ENCODE measurements around the gene ST6GAL1.

ST6GAL1 gene

DNA sequence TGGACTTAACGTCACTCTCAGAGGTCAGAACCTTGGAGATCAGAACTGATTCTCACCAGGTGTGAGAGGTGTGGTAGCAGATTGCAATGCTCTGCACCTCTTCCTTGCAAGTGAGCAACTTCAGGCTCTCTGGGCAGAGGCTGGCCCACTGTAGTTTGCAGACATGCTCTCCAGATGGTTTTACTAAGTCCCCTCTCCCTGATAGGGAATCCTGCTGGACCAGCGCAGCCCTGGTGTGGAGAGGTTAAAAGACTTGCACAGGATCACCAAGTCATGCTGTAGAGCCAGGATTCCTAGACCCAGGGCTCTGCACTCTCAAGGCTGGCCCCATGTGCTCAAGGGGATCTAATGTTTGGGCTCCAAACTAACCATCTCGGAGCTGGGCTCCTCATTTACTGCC lies 146.8 kb downstream of the ST6GAL1 start:
- no peaks in the 10 kb centered on the region for H3K4me1 Mint-ChIP-seq (ENCODE audit: low read depth)
- H3K9me3 Mint-ChIP-seq: no peaks in the 10 kb centered on the region
- peak overlapping the region; percentile 57 for H3K27ac Mint-ChIP-seq
- peaks cover 61% of the 10 kb centered on the region for H3K36me3 Mint-ChIP-seq (ENCODE audit: low read depth)
- no peak overlapping the region for H3K4me3 Mint-ChIP-seq
- H3K27me3 Mint-ChIP-seq: no peaks in the 10 kb centered on the region

DNA sequence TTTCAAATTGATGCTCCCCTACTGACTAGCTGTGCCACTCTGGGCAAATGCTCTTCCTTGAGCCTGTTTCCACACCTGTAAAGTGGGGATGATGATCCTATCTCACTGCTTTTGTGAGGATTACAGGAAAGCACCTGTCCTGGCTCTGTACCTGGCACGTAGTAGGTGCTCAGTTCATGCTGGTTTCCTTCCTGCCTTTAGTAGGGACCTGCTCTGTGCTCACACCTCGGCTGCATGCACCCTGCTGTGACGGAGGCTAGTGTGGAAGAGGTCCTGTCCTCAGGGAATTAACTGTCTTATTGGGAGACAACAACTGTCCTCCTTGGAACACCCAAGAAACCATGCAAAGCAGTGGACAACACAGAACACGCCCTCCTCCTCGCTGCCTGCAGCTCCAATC lies 147.2 kb downstream of the ST6GAL1 start:
- no peaks in the 10 kb centered on the region for H3K4me1 Mint-ChIP-seq (ENCODE audit: low read depth)
- no peaks in the 10 kb centered on the region for H3K9me3 Mint-ChIP-seq
- H3K36me3 Mint-ChIP-seq (ENCODE audit: low read depth): peaks cover 56% of the 10 kb centered on the region
- H3K4me3 Mint-ChIP-seq: no peak overlapping the region
- H3K27me3 Mint-ChIP-seq: no peaks in the 10 kb centered on the region
- H3K27ac Mint-ChIP-seq: peak overlapping the region; percentile 26

DNA sequence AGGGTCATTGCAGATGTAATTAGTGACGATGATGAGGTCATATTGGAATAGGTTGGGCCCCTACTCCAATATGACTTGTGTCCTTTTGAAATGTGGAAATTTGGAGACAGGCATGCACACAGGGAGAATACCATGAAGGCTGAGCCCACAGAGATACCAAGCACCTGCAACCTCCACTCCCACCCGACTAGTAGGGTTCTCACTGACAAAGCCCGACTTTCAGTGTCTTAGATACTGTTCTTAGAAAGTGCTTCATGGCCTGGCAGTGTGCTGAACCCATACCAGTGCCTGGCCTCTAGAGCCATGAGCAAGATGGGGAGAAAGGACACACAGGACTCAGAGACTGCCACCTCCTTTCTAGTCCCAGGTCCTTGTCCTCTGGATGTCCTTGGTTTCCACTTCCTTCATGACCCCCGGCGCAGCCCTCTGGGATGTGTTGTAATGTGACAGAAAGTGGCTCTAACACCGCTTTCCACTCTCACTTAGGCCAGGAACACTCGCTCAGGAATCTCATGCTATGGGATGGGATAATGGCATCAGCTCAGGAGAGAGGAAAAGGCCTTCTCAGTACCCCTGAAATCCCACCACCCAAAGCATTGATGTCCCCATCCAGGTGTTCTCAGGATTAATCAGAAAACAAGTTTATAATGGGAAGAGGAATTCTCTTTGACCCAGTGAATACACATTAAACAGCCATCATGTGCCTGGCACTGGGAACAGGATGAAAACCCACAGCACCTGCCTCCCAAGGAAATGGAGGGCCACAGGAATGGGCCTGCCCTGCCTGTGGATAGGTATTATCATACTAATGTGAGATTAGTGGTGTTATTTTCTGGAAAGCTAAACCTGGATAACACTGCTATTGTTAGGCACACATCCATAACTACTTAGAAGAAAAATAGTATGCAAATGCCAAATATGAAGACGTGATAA lies 149.0 kb downstream of the ST6GAL1 start:
- Mint-ChIP-seq H3K9me3 (no peaks in the 10 kb centered on the region), H3K4me3 (no peak overlapping the region), H3K27me3 (no peaks in the 10 kb centered on the region), H3K4me1 (ENCODE audit: low read depth) (peaks cover 1% of the 10 kb centered on the region), H3K27ac (peak overlapping the region; percentile 46), H3K36me3 (ENCODE audit: low read depth) (peaks cover 38% of the 10 kb centered on the region)

DNA sequence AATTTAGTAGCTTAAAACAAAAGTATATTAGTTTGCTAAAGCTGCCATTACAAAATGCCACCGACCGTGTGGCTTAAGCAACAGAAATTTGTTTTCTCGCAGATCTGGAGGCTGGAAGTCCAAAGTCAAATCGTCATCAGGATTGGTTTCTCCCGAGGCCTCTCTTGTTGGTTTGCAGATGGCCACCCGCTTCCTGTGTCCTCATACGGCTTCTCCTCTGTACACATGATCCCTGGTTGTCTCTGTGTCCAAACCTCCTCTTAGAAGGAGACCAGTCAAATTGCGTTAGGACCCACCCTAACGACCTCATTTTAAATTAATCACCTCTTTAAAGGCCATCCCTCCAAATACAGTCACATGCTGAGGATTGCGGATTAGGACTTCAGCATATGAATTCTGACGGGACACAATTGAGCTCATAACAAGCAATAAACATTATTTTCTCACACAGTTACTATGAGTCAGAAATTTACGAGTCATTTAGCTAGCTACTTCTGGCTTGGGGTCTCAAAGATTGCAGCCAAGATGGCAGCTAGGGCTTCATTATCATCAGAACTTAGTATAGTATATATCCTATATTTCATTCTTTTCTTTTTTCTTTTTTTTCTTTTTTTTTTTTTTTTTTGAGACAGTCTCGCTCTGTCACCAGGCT lies 150.6 kb downstream of the ST6GAL1 start:
- H3K36me3 Mint-ChIP-seq (ENCODE audit: low read depth): peaks cover 23% of the 10 kb centered on the region
- H3K4me3 Mint-ChIP-seq: no peak overlapping the region
- no peak overlapping the region for H3K27ac Mint-ChIP-seq
- no peaks in the 10 kb centered on the region for H3K27me3 Mint-ChIP-seq
- no peaks in the 10 kb centered on the region for H3K9me3 Mint-ChIP-seq
- H3K4me1 Mint-ChIP-seq (ENCODE audit: low read depth): peaks cover 10% of the 10 kb centered on the region

DNA sequence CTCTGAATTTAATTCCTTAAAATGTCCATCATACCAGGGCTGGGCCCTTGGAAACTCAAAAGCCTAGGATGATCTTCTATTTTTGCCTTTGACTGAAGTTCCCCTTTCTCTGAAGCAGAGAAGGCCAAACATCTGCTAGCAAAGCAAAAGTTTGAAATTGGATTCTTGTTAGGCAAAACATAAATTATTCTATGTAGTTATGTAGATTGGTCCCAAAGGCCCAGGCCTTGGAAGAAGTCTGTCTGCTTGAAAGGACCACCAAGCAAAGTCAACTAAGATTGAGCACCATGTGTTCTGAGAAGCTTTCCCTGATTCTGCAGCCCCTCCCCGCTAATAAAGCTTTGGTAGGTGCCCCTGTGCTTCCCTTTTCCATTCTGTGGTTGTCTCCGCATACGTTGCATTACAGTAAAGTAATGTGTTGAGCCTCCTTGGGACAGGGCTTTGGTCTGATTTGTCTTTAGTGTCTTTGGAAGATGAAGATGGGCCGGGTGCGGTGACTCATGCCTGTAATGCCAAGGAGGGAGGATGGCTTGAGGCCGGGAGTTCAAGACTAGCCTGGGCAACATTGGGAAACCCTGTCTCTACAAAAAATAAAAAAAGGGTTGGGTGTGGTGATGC lies 152.5 kb downstream of the ST6GAL1 start:
- peaks cover 16% of the 10 kb centered on the region for H3K36me3 Mint-ChIP-seq (ENCODE audit: low read depth)
- no peak overlapping the region for H3K4me3 Mint-ChIP-seq
- no peak overlapping the region for H3K27ac Mint-ChIP-seq
- peaks cover 10% of the 10 kb centered on the region for H3K4me1 Mint-ChIP-seq (ENCODE audit: low read depth)
- no peaks in the 10 kb centered on the region for H3K27me3 Mint-ChIP-seq
- H3K9me3 Mint-ChIP-seq: no peaks in the 10 kb centered on the region

DNA sequence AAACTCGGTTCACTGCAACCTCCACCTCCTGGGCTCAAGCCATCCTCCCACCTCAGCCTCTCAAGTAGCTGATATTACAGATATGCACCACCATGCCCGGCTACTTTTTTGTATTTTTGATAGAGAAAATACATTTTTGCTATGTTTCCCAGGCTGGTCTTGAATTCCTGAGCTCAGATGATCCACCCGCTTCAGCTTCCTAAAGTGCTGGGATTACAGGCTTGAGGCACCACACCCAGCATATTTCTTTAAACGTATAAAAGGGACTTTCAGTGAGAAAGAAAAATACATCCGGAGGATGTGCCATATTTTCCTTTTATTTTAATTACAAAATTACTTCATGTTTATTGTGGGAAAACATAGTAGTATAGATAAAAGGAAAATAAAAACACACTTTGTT lies 153.8 kb downstream of the ST6GAL1 start:
- peaks cover 9% of the 10 kb centered on the region for H3K9me3 Mint-ChIP-seq
- no peak overlapping the region for H3K4me3 Mint-ChIP-seq
- H3K4me1 Mint-ChIP-seq (ENCODE audit: low read depth): peaks cover 10% of the 10 kb centered on the region
- no peak overlapping the region for H3K27ac Mint-ChIP-seq
- no peaks in the 10 kb centered on the region for H3K27me3 Mint-ChIP-seq
- H3K36me3 Mint-ChIP-seq (ENCODE audit: low read depth): peaks cover 9% of the 10 kb centered on the region

DNA sequence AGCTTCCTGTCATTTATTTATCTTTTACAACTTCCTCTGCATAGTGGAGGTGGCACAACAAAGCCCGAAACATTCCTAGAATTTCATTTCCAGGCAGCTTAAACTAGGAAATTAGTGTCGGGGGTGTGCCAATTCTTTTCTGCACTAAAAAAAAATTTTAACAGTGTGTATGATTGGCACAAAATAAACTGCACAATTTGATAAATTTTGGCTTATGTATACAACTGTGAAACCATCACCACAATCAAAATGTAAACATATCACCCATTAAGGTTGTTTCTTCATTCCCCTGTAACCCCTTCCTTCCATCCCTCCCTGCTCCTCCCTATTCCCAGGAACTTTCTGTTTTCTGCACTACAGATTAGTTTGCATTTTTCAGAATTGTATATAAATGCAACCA lies 154.3 kb downstream of the ST6GAL1 start:
- peaks cover 10% of the 10 kb centered on the region for H3K4me1 Mint-ChIP-seq (ENCODE audit: low read depth)
- H3K9me3 Mint-ChIP-seq: peaks cover 13% of the 10 kb centered on the region
- no peaks in the 10 kb centered on the region for H3K27me3 Mint-ChIP-seq
- H3K27ac Mint-ChIP-seq: no peak overlapping the region
- H3K36me3 Mint-ChIP-seq (ENCODE audit: low read depth): peaks cover 9% of the 10 kb centered on the region
- no peak overlapping the region for H3K4me3 Mint-ChIP-seq

DNA sequence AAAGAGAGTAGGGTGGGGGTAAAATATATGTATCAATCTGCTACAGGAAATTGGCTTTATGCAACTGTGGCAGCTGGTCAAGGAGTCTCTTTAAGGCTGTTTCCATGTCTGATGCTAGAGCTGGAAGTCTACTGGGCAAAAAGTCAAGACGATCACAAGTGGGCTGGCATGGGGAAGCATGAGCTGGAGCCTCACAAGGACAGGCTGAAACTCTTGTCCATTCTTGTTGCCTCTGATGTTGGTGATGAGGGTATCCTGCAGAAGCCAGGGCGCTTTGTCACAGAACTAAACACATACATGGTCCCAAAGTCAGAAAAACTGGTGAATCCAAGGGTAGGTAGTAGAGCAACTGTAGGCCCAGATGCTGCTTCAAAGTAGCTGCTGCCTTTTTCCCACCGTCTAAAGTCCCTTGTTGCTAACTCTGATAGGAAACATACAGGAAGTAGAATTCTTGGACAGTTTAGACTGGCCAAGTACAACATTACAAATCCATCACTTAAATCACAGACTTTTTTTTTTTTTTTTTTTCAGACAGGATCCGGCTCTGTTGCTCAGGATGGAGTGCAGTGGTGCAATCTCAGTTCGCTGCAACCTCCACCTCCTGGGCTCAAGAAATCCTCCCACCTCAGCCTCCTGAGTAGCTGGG lies 154.8 kb downstream of the ST6GAL1 start:
- Mint-ChIP-seq H3K4me3 (no peak overlapping the region), H3K27me3 (no peaks in the 10 kb centered on the region), H3K4me1 (ENCODE audit: low read depth) (peaks cover 10% of the 10 kb centered on the region), H3K27ac (no peak overlapping the region), H3K36me3 (ENCODE audit: low read depth) (peaks cover 9% of the 10 kb centered on the region), H3K9me3 (peaks cover 13% of the 10 kb centered on the region)

DNA sequence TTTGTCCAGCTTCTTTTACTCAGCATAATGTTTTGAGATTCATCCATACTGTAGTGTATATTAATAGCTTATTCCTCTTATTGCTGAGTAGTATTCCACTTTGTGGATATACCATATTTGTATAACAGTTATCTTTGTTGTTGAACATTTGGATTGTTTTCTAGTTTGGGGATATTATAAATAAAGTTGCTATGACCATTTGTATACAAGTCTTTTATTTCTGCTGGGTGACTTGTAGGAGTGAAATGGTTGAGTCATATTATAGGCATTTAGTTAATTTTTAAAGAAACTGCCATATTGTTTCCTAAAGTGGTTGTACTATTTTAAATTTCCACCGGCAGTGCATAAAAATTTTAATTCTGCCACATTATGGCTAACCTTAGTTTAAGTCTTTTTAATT lies 155.6 kb downstream of the ST6GAL1 start:
- Mint-ChIP-seq H3K9me3 (peaks cover 13% of the 10 kb centered on the region), H3K27me3 (no peaks in the 10 kb centered on the region), H3K4me1 (ENCODE audit: low read depth) (peaks cover 10% of the 10 kb centered on the region), H3K36me3 (ENCODE audit: low read depth) (peaks cover 9% of the 10 kb centered on the region), H3K27ac (no peak overlapping the region), H3K4me3 (no peak overlapping the region)

DNA sequence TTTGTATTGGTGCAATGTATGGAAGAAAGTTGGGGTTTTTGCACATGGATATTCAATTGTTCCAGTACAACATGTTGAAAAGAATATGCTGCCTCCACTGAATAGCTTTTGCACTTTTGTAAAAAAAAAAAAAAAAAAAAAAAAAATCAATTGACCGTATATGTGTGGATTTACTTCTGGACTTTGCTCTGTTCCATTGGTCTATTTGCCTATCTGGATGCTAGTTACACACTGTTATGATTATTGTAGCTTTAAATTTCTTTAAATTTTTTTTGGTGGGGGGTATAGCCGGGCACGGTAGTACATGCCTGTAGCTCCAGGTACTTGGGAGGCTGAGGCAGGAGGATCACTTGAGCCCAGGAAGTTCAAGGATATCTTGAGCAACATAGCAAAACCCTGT lies 156.5 kb downstream of the ST6GAL1 start:
- Mint-ChIP-seq H3K4me3 (no peak overlapping the region), H3K27me3 (no peaks in the 10 kb centered on the region), H3K4me1 (ENCODE audit: low read depth) (peaks cover 10% of the 10 kb centered on the region), H3K9me3 (peaks cover 13% of the 10 kb centered on the region), H3K36me3 (ENCODE audit: low read depth) (peaks cover 9% of the 10 kb centered on the region), H3K27ac (no peak overlapping the region)

DNA sequence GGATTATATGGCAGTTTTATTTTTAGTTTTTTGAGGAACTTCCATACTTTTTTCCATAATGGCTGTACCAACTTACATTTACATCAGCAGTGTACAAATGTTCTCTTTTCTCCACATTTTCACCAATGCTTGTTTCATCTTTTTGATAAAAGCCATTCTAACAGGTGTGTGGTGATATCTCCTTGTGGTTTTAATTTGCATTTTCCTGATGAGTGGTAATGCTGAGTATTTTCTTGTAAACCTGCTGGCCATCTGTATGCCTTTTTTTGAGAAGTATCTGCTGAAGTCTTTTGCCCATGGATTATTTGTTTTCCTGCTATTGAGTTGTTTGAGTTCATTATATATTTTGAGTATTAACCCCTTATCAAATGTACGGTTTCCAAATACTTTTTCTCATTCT lies 158.4 kb downstream of the ST6GAL1 start:
- Mint-ChIP-seq H3K36me3 (ENCODE audit: low read depth) (peaks cover 9% of the 10 kb centered on the region), H3K9me3 (peaks cover 17% of the 10 kb centered on the region), H3K4me1 (ENCODE audit: low read depth) (peaks cover 10% of the 10 kb centered on the region), H3K4me3 (no peak overlapping the region), H3K27me3 (no peaks in the 10 kb centered on the region), H3K27ac (no peak overlapping the region)

DNA sequence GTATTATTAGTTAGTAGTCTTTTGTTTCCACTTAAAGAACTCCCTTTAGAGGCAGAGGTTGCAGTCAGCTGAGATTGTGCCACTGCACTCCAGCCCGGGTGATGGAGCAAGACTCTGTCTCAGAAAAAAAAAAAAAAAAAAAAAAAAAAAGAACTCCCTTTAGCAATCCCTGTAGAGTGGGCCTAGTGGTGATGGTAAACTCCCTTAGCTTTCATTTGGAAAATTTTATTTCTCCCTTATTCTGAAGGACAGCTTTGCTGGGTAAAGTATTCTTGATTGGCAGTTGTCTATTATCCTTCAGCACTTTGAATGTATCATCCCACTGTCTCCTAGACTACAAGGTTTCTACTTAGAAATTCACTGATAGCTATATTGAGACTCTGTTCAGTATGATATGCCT lies 163.0 kb downstream of the ST6GAL1 start:
- H3K27me3 Mint-ChIP-seq: no peaks in the 10 kb centered on the region
- H3K27ac Mint-ChIP-seq: no peak overlapping the region
- H3K4me1 Mint-ChIP-seq (ENCODE audit: low read depth): peaks cover 10% of the 10 kb centered on the region
- peaks cover 2% of the 10 kb centered on the region for H3K36me3 Mint-ChIP-seq (ENCODE audit: low read depth)
- no peak overlapping the region for H3K4me3 Mint-ChIP-seq
- peaks cover 26% of the 10 kb centered on the region for H3K9me3 Mint-ChIP-seq

DNA sequence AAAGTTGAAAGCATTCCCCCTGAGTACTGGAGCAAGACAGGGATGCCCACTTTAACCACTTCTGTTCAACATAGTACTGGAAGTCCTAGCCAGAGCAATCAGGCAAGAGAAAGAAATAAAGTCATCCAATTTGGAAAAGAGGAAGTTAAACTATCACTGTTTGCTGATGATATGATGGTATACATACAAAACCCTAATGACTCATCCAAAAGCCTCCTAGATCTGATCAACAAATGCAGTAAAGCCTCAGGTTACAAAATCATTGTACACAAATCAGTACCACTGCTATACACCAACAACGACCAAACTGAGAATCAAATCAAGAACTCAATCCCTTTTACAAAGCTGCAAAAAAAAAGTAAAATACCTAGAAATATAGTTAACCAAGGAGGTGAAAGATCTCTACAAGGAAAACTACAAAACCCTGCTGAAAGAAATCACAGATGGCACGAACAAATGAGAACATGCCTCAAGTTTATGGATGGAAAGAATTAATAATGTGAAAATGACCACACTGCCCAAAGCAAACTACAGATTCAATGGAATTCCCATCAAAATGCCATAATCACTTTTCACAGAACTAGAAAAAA lies 168.7 kb downstream of the ST6GAL1 start:
- H3K4me3 Mint-ChIP-seq: no peak overlapping the region
- peaks cover 9% of the 10 kb centered on the region for H3K9me3 Mint-ChIP-seq
- no peak overlapping the region for H3K27ac Mint-ChIP-seq
- peaks cover 35% of the 10 kb centered on the region for H3K4me1 Mint-ChIP-seq (ENCODE audit: low read depth)
- H3K36me3 Mint-ChIP-seq (ENCODE audit: low read depth): no peaks in the 10 kb centered on the region
- H3K27me3 Mint-ChIP-seq: no peaks in the 10 kb centered on the region

DNA sequence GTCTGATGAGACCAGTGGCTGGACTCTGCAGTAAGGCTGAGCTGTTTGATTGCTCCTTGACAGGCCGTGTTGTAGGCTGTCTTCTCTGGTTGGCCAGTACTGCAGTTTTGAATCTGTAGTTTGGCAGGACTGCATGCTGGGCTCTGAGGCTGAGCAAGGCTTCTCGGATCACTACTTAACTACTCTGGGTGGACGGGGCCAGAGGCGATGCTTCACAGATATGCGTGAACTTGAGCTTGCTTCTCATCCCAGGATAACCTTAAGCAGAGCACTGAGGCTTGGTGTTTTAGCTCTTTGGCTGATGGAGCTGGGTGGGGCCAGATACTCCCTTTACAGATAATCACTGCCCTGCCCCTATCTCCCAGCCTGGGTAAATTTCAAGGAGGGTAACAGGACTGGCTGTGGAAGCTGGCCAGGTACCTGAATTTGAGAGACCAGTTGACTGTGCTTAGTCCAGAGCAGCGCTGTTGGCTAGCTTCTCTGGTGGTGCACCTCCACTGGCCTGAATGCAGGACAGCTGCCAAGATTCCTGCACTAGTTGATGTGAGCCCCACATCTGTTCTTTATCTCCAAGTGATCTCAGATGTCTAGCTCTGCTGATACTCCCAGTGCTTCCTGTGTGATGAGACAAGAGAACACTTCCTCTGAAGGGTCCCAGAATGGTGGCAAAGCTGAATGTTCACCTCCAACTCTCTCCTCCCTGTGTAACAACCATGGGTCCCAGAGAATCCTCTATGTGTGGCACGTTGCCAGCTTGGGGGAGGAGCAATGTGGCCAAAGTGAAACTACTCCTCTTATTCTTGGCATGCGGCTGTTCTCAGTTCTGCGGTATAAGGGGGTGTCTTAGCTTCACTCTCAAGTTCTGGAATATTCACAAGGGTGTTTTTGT lies 171.1 kb downstream of the ST6GAL1 start:
- peak overlapping the region; percentile 14 for H3K27ac Mint-ChIP-seq
- peaks cover 4% of the 10 kb centered on the region for H3K9me3 Mint-ChIP-seq
- H3K4me3 Mint-ChIP-seq: peak overlapping the region; percentile 8
- no peaks in the 10 kb centered on the region for H3K27me3 Mint-ChIP-seq
- H3K4me1 Mint-ChIP-seq (ENCODE audit: low read depth): peaks cover 32% of the 10 kb centered on the region
- H3K36me3 Mint-ChIP-seq (ENCODE audit: low read depth): no peaks in the 10 kb centered on the region
